ENCODE data around the gene MTARC2.

Gene MTARC2

DNA sequence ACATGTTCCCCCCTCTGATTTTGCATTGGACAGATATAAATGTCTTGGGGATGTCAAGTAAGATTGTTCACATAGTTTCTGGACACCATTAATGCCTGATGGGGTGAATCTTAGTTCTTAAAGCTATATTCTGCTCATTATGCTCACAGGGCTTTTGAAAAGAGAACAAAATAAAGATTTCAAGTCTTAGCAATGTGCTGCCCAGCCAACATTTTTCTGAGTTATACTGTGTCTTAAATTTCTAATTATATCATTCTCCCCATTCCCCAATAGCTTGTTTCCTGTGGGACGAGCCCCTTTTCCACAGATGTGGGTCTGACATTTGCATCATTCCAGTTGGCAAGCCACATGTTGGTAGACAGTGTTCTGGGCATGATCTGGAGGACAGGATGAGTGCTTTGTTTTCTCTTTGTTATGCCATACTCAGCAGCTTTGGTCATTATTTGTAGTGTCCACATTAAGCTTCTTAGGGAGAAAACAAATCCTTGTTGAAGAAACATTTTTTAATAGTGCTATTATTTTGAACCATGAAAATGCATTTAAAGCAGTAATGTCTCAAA is 71.4 kb downstream of the MTARC2 start:
- DNase-seq (ENCODE audit: insufficient read length) (no peak), FAIRE-seq (no peak)
- TF ChIP-seq TAF1 (IDR thresholded peaks at IDR 0.05; ENCODE audit: borderline replicate concordance, low read depth, low read length), result no peak
- no peak for TF ChIP-seq POLR2A (IDR thresholded peaks at IDR 0.05; ENCODE audit: low read depth, low read length)
- TF ChIP-seq POLR2AphosphoS5 (IDR thresholded peaks at IDR 0.05; ENCODE audit: low read depth, low read length), result no peak

DNA sequence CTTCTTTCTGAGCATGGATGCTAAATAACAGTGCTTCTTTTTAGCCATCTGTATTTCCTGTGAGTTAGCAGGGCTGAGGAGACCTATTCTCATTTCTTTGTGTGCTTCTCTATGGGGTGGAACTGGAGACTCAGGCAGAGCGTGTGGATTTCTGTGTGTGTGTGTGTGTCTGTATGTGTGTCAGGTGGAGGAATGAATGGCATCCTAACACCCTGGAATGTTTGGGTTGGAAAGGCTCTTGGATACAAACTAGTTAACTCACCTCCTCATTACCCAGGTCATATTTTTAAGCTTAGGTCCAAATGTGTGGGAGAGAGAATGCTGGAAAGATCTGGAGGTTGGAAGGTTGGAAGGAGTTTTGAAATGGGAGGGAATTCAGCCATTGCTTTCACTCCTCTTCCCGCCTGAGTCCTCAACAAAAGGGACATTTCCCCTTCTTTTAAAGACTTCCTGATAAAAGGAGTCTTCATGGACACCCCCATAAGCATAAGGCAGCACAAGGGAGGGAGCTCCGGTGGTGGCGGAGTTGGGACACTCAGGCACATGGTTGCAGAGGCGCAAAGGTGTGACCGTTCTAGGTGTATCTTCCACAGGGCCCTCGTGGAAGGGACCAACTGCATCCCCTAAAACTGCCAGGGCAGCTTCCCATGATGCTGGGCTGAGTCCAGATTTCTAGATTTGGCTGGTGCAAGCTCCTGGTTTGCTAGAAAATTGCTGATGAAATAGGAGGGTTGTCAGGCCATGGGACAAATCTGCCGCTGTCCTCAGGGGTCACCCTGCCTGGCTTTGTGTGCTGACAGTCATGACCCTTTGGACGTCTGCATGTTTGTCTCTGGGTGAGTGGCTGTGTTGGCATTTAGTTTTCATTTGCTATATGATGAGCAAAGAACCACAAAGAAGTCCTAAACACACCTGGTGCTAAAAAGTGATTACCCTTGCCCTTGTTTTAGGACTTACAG is 76.2 kb downstream of the MTARC2 start:
- DNase-seq (ENCODE audit: insufficient read length) (no peak), FAIRE-seq (no peak)
- TF ChIP-seq TAF1 (IDR thresholded peaks at IDR 0.05; ENCODE audit: borderline replicate concordance, low read depth, low read length), result no peak
- no peak for TF ChIP-seq POLR2AphosphoS5 (IDR thresholded peaks at IDR 0.05; ENCODE audit: low read depth, low read length)
- no peak for TF ChIP-seq POLR2A (IDR thresholded peaks at IDR 0.05; ENCODE audit: low read depth, low read length)

- no peak for FAIRE-seq
- TF ChIP-seq TAF1 (IDR thresholded peaks at IDR 0.05; ENCODE audit: borderline replicate concordance, low read depth, low read length) (no peak), POLR2AphosphoS5 (IDR thresholded peaks at IDR 0.05; ENCODE audit: low read depth, low read length) (no peak), POLR2A (IDR thresholded peaks at IDR 0.05; ENCODE audit: low read depth, low read length) (no peak)
- no peak for DNase-seq (ENCODE audit: insufficient read length)
Observed at GRCh38 chr1:220825819-220826551, 77.9 kb downstream of the MTARC2 start.

GRCh38 chr1:220826729-220827128 is 78.6 kb downstream of the MTARC2 start:
- TF ChIP-seq POLR2AphosphoS5 (IDR thresholded peaks at IDR 0.05; ENCODE audit: low read depth, low read length) (no peak), TAF1 (IDR thresholded peaks at IDR 0.05; ENCODE audit: borderline replicate concordance, low read depth, low read length) (no peak), POLR2A (IDR thresholded peaks at IDR 0.05; ENCODE audit: low read depth, low read length) (no peak)
- no peak for FAIRE-seq
- DNase-seq (ENCODE audit: insufficient read length), result no peak

DNA sequence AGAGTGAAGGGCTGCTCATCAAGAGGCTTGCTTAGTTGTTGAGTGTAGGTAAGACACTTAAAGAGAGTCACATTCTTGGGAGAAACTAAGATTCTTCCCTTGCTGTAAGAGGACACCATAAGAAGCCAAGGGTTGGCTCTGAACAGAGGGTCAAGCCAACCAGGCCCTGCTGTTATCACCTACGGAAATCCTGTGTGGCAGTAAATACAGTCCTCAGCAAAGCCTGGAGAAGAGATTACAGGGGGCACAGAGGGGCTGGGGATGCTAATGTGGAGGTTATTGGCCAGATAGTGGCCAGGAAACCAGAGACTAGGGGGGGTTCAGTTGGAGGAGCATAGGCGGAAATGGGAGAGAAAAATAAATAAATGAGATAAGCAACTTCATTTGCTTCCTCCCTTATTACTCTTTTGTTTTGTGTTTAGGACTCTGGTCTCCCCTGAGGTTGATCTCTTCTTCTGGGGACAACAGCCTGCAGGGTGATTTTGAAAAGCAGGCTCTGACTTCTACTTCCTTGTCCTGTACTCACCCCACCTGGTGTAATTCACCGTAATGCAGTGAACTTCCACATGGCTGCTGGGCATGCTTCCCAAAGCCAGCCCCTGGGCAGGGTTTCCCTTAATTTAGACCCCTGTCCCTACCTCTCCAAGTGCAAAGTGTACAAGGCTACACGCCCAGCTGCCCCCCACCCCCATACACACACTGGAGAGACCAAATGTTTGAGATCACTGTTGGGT is 79.5 kb downstream of the MTARC2 start:
- FAIRE-seq (no peak), DNase-seq (ENCODE audit: insufficient read length) (no peak)
- no peak for TF ChIP-seq TAF1 (IDR thresholded peaks at IDR 0.05; ENCODE audit: borderline replicate concordance, low read depth, low read length)
- TF ChIP-seq POLR2AphosphoS5 (IDR thresholded peaks at IDR 0.05; ENCODE audit: low read depth, low read length), result no peak
- no peak for TF ChIP-seq POLR2A (IDR thresholded peaks at IDR 0.05; ENCODE audit: low read depth, low read length)

DNA sequence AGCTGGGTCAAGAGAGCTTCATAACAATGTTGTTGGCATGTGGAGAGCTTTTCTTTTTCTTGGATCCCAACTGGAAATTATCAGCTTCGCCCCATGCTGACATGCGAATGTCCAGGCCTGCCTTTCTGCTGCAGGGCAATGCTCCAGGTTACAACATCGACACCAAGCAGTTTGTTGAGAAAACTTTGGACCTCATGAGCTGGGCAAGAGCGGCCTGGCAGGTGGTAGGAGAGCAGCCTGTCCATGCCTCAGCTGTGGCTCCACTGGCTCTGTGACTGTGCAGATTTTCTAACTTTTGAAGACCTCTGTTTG is 80.0 kb downstream of the MTARC2 start:
- no peak for TF ChIP-seq POLR2AphosphoS5 (IDR thresholded peaks at IDR 0.05; ENCODE audit: low read depth, low read length)
- TF ChIP-seq POLR2A (IDR thresholded peaks at IDR 0.05; ENCODE audit: low read depth, low read length), result no peak
- TF ChIP-seq TAF1 (IDR thresholded peaks at IDR 0.05; ENCODE audit: borderline replicate concordance, low read depth, low read length), result no peak
- DNase-seq (ENCODE audit: insufficient read length), result no peak
- no peak for FAIRE-seq

DNA sequence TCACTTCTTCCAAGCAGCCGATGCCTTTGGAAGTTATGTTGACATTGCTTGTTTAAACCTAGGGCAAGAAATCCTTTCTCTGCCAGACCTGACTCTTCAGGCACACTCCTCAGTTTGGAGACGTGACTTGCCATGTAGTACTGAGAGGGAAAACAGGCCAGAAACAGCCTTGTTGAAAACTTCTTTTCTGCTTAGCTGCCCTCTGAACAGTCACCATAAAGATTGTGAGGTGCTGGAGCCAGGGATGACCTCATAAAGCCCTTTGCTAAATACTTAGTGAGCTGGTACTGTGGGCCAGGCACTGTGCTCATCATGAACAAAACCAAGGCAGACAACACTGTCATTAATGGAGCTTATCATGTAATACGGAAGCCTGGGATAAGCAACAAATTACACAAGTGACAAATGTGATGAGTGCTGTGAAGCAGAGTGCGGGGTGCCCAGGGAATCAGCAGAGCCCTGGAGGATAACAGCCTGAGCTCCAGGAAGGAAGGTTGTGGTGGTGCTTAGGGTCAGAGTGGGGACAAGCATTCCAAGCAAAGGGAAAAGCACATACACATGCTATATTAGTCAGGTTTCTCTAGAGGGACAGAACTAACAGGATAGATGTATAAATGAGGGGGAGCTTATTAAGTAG is 80.9 kb downstream of the MTARC2 start:
- no peak for DNase-seq (ENCODE audit: insufficient read length)
- TF ChIP-seq POLR2A (IDR thresholded peaks at IDR 0.05; ENCODE audit: low read depth, low read length), result no peak
- TF ChIP-seq POLR2AphosphoS5 (IDR thresholded peaks at IDR 0.05; ENCODE audit: low read depth, low read length), result no peak
- TF ChIP-seq TAF1 (IDR thresholded peaks at IDR 0.05; ENCODE audit: borderline replicate concordance, low read depth, low read length), result no peak
- FAIRE-seq, result no peak

- no peak for FAIRE-seq
- TF ChIP-seq POLR2AphosphoS5 (IDR thresholded peaks at IDR 0.05; ENCODE audit: low read depth, low read length) (no peak), POLR2A (IDR thresholded peaks at IDR 0.05; ENCODE audit: low read depth, low read length) (no peak), TAF1 (IDR thresholded peaks at IDR 0.05; ENCODE audit: borderline replicate concordance, low read depth, low read length) (no peak)
Observed at GRCh38 chr1:220833436-220833835, 85.3 kb downstream of the MTARC2 start.

More at GRCh38 chr1:220833436-220833835, 85.3 kb downstream of the MTARC2 start:
- DNase-seq (ENCODE audit: insufficient read length), result no peak
